ENCODE data around the gene IL1RAP. TPM values are rescaled to one million over a fixed set of nuclear protein-coding genes. Genes with fewer than 3 reads are reported as not detected.

Gene IL1RAP
- total and polyA plus RNA-seq, 7 donors, result 1.2 to 13.0 (median 2.9) TPM

- H3K36me3 ChIP-seq, result no peaks in the 10 kb centered on the region
- H3K4me3 ChIP-seq, result no peak overlapping the region
- intact Hi-C loops (cut with DNase I), result no loop called here
- no peak for TF ChIP-seq POLR2A (IDR thresholded peaks at IDR 0.05)
- no peak for TF ChIP-seq EP300 (IDR thresholded peaks at IDR 0.05)
- TF ChIP-seq, protein P1, sequence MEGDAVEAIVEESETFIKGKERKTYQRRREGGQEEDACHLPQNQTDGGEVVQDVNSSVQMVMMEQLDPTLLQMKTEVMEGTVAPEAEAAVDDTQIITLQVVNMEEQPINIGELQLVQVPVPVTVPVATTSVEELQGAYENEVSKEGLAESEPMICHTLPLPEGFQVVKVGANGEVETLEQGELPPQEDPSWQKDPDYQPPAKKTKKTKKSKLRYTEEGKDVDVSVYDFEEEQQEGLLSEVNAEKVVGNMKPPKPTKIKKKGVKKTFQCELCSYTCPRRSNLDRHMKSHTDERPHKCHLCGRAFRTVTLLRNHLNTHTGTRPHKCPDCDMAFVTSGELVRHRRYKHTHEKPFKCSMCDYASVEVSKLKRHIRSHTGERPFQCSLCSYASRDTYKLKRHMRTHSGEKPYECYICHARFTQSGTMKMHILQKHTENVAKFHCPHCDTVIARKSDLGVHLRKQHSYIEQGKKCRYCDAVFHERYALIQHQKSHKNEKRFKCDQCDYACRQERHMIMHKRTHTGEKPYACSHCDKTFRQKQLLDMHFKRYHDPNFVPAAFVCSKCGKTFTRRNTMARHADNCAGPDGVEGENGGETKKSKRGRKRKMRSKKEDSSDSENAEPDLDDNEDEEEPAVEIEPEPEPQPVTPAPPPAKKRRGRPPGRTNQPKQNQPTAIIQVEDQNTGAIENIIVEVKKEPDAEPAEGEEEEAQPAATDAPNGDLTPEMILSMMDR (IDR thresholded peaks at IDR 0.05), result no peak
- TF ChIP-seq POLR2AphosphoS5 (IDR thresholded peaks at IDR 0.05), result no peak
- WGBS, 2 donors, result 81 to 86% methylated on average over 2 of the region's 2 CpGs
- H3K27me3 ChIP-seq, result no peaks in the 10 kb centered on the region
- no peaks in the 10 kb centered on the region for H3K4me1 ChIP-seq
- no peaks in the 10 kb centered on the region for H3K9me3 ChIP-seq
- no peak for DNase-seq
- H3K27ac ChIP-seq, result no peak overlapping the region
Observed at GRCh38 chr3:190498293-190498692, 15.6 kb upstream of the IL1RAP start.

DNA sequence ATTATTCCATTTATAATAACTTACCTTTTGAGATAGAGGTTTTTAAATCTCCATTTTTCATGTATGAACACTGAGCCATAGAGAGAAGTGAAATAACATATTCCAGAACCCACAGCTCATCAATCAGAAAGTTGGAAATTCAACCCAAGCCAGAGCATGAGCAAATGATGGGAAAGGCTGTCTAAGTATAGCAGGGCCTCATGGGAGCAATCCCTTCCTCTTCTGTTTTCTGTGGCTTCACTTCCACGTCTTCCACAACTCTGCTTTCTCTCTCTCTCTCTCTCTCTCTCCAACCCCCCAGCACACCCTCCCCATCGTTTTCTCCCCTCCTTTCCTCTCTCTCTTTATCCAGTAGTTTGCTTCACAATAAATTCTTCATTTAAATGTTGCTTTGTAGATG, 14.8 kb upstream of the IL1RAP start:
- intact Hi-C loops (cut with DNase I), result no loop called here
- Histone ChIP-seq H3K9me3 (no peaks in the 10 kb centered on the region), H3K27ac (no peak overlapping the region), H3K36me3 (no peaks in the 10 kb centered on the region), H3K4me3 (no peak overlapping the region), H3K27me3 (no peaks in the 10 kb centered on the region), H3K4me1 (no peaks in the 10 kb centered on the region)
- TF ChIP-seq POLR2A (IDR thresholded peaks at IDR 0.05) (no peak), EP300 (IDR thresholded peaks at IDR 0.05) (no peak), POLR2AphosphoS5 (IDR thresholded peaks at IDR 0.05) (no peak)
- TF ChIP-seq, protein P1 (IDR thresholded peaks at IDR 0.05), result no peak
- WGBS, 2 donors, result 43 to 58% methylated on average over 2 of the region's 2 CpGs
- DNase-seq, result no peak

GRCh38 chr3:190502946-190503345, 10.9 kb upstream of the IL1RAP start:
- H3K27ac ChIP-seq, result no peak overlapping the region
- H3K36me3 ChIP-seq, result no peaks in the 10 kb centered on the region
- H3K4me3 ChIP-seq, result no peak overlapping the region
- intact Hi-C loops (cut with DNase I), result no loop called here
- H3K27me3 ChIP-seq, result no peaks in the 10 kb centered on the region
- H3K4me1 ChIP-seq, result no peaks in the 10 kb centered on the region
- no peak for DNase-seq
- H3K9me3 ChIP-seq, result no peaks in the 10 kb centered on the region
- TF ChIP-seq, protein P1 (IDR thresholded peaks at IDR 0.05), result no peak
- TF ChIP-seq POLR2AphosphoS5 (IDR thresholded peaks at IDR 0.05), result no peak
- no peak for TF ChIP-seq EP300 (IDR thresholded peaks at IDR 0.05)
- TF ChIP-seq POLR2A (IDR thresholded peaks at IDR 0.05), result no peak
- 79 to 80% methylated on average over 3 of the region's 3 CpGs for WGBS, 2 donors

- DNase-seq, result no peak
- intact Hi-C loops (cut with DNase I), result no loop called here
- TF ChIP-seq, protein P1 (IDR thresholded peaks at IDR 0.05), result no peak
- TF ChIP-seq EP300 (IDR thresholded peaks at IDR 0.05) (no peak), POLR2AphosphoS5 (IDR thresholded peaks at IDR 0.05) (no peak), POLR2A (IDR thresholded peaks at IDR 0.05) (no peak)
- 68 to 69% methylated on average over 4 of the region's 4 CpGs for WGBS, 2 donors
- Histone ChIP-seq H3K4me1 (no peaks in the 10 kb centered on the region), H3K27ac (no peak overlapping the region), H3K27me3 (no peaks in the 10 kb centered on the region), H3K4me3 (no peak overlapping the region), H3K36me3 (no peaks in the 10 kb centered on the region), H3K9me3 (no peaks in the 10 kb centered on the region)
Observed at GRCh38 chr3:190504354-190505125, 9.3 kb upstream of the IL1RAP start.

All from sigmoid colon (tissue), 7 donors.